ENCODE measurements around the gene KCNH5. TPM values are rescaled to one million over a fixed set of nuclear protein-coding genes. Genes with fewer than 3 reads are reported as not detected.

KCNH5 gene
- total RNA-seq, 1 experiment from 2014 or later, result 1.4 TPM

GRCh38 chr14:63051301-63051700 is 6.0 kb upstream of the KCNH5 start:
- intact Hi-C loops (cut with micrococcal nuclease; ENCODE audit: unreplicated experiment), result no loop called here
- BruUV-seq (replicated peaks), result no TSS peak
- no peak for DNase-seq
- Histone ChIP-seq H4K20me1 (ENCODE audit: insufficient read depth) (no peaks in the 10 kb centered on the region), H3K79me2 (ENCODE audit: low read depth) (no peaks in the 10 kb centered on the region), H3K27me3 (ENCODE audit: insufficient read depth, low read depth) (no peaks in the 10 kb centered on the region), H3F3A (ENCODE audit: insufficient read depth, low read depth) (no peaks in the 10 kb centered on the region; the same call in 1 of the 2 replicates), H3K9me2 (ENCODE audit: insufficient read depth) (no peaks in the 10 kb centered on the region), H3K27ac (no peak overlapping the region), H3K36me3 (ENCODE audit: low read depth) (no peaks in the 10 kb centered on the region), H3K4me2 (no peak overlapping the region), H3K9me3 (ENCODE audit: insufficient read depth, low read depth) (no peaks in the 10 kb centered on the region), H2AFZ (no peak overlapping the region), H3K4me1 (replicated peaks; ENCODE audit: insufficient read depth) (no peaks in the 10 kb centered on the region), H3K4me3 (no peak overlapping the region)
- POLR2A ChIA-PET (ENCODE audit: unreplicated experiment), result no interaction called here
- no peak for TF ChIP-seq EZH2 (IDR thresholded peaks at IDR 0.05; ENCODE audit: low read depth)
- TF ChIP-seq, protein P1, sequence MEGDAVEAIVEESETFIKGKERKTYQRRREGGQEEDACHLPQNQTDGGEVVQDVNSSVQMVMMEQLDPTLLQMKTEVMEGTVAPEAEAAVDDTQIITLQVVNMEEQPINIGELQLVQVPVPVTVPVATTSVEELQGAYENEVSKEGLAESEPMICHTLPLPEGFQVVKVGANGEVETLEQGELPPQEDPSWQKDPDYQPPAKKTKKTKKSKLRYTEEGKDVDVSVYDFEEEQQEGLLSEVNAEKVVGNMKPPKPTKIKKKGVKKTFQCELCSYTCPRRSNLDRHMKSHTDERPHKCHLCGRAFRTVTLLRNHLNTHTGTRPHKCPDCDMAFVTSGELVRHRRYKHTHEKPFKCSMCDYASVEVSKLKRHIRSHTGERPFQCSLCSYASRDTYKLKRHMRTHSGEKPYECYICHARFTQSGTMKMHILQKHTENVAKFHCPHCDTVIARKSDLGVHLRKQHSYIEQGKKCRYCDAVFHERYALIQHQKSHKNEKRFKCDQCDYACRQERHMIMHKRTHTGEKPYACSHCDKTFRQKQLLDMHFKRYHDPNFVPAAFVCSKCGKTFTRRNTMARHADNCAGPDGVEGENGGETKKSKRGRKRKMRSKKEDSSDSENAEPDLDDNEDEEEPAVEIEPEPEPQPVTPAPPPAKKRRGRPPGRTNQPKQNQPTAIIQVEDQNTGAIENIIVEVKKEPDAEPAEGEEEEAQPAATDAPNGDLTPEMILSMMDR (conservative IDR thresholded peaks at IDR 0.05), result no peak
- CTCF ChIA-PET, result no interaction called here

DNA sequence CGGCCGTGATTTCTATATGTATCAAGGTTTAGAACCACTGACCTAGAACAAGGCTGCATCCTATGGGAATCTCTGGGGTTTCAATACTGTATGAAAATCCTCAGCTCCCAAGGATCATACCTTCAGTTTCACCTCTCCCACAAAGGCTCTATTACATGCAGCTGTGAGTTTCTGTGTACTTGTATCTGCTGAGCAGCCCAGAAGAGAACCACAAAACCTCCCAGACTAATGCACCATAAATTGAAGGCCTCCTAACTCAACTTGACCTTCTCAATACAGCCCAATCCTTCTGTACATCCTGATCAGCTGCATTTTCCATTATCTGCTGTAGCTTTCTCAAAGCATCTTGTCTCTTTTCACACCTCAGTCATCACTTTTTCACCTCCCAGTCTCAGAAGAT is 5.4 kb upstream of the KCNH5 start:
- Histone ChIP-seq H3K4me1 (replicated peaks; ENCODE audit: insufficient read depth) (no peaks in the 10 kb centered on the region), H3K4me2 (no peak overlapping the region), H3K27ac (no peak overlapping the region), H3K27me3 (ENCODE audit: insufficient read depth, low read depth) (no peaks in the 10 kb centered on the region), H3F3A (ENCODE audit: insufficient read depth, low read depth) (no peaks in the 10 kb centered on the region; the same call in 1 of the 2 replicates), H4K20me1 (ENCODE audit: insufficient read depth) (no peaks in the 10 kb centered on the region), H3K36me3 (ENCODE audit: low read depth) (no peaks in the 10 kb centered on the region), H3K9me2 (ENCODE audit: insufficient read depth) (no peaks in the 10 kb centered on the region), H3K9me3 (ENCODE audit: insufficient read depth, low read depth) (no peaks in the 10 kb centered on the region), H2AFZ (no peak overlapping the region), H3K4me3 (no peak overlapping the region), H3K79me2 (ENCODE audit: low read depth) (no peaks in the 10 kb centered on the region)
- BruUV-seq (replicated peaks), result no TSS peak
- TF ChIP-seq, protein P1 (conservative IDR thresholded peaks at IDR 0.05), result no peak
- TF ChIP-seq EZH2 (IDR thresholded peaks at IDR 0.05; ENCODE audit: low read depth), result no peak
- ChIA-PET POLR2A (ENCODE audit: unreplicated experiment) (no interaction called here), CTCF (no interaction called here)
- intact Hi-C loops (cut with micrococcal nuclease; ENCODE audit: unreplicated experiment), result no loop called here
- no peak for DNase-seq

- H2AFZ ChIP-seq, result no peak overlapping the region
Measured at GRCh38 chr14:63046339-63047268, 1.3 kb upstream of the KCNH5 start.

More at GRCh38 chr14:63046339-63047268, 1.3 kb upstream of the KCNH5 start:
- intact Hi-C loops (cut with micrococcal nuclease; ENCODE audit: unreplicated experiment), result no loop called here
- H3K79me2 ChIP-seq (ENCODE audit: low read depth), result no peaks in the 10 kb centered on the region
- no peak for DNase-seq
- H3K27ac ChIP-seq, result no peak overlapping the region
- CTCF ChIA-PET, result no interaction called here
- TF ChIP-seq EZH2 (IDR thresholded peaks at IDR 0.05; ENCODE audit: low read depth), result no peak
- TF ChIP-seq, protein P1 (conservative IDR thresholded peaks at IDR 0.05), result no peak
- H4K20me1 ChIP-seq (ENCODE audit: insufficient read depth), result no peaks in the 10 kb centered on the region
- BruUV-seq (replicated peaks), result no TSS peak
- POLR2A ChIA-PET (ENCODE audit: unreplicated experiment), result no interaction called here
- no peaks in the 10 kb centered on the region for H3K27me3 ChIP-seq (ENCODE audit: insufficient read depth, low read depth)
- no peaks in the 10 kb centered on the region for H3K4me1 ChIP-seq (replicated peaks; ENCODE audit: insufficient read depth)
- H3K9me2 ChIP-seq (ENCODE audit: insufficient read depth), result no peaks in the 10 kb centered on the region
- no peaks in the 10 kb centered on the region for H3K9me3 ChIP-seq (ENCODE audit: insufficient read depth, low read depth)
- H3K36me3 ChIP-seq (ENCODE audit: low read depth), result no peaks in the 10 kb centered on the region
- H3F3A ChIP-seq (ENCODE audit: insufficient read depth, low read depth), result no peaks in the 10 kb centered on the region; the same call in 1 of the 2 replicates
- no peak overlapping the region for H3K4me3 ChIP-seq
- no peak overlapping the region for H3K4me2 ChIP-seq
